Uterus (tissue), 4 donors: ENCODE measurements around the gene FAR2. TPM values are rescaled to one million over a fixed set of nuclear protein-coding genes. Genes with fewer than 3 reads are reported as not detected.
"Not testable (repeated sequence)": the region's sequence is repeated elsewhere in the genome, so short reads cannot be mapped to it uniquely, and the experiment has no call there.

Source experiments
- DNase-seq, 2 donors: peaks; one replicate each; pipeline ENCODE4 v3.0.0-alpha.2; 2019 to 2020
- H3K27ac ChIP-seq, 2 donors: fragments of 200-600 bp; sonication (generic); 1 replicate in 1 of 2; 2 replicates in 1 of 2; pipeline ENCODE4 v1.5.1; 2016 to 2018
- H3K27me3 ChIP-seq, 2 donors: fragments of 200-600 bp; sonication (generic); one replicate each; pipeline ENCODE4 v1.5.1; 2018 to 2019; ENCODE audit warnings: control low read depth in 1 of 2
- H3K36me3 ChIP-seq, 2 donors: fragments of 200-600 bp; sonication (generic); one replicate each; pipeline ENCODE4 v1.5.1; 2019; ENCODE audit warnings: control low read depth in 1 of 2
- H3K4me1 ChIP-seq, 2 donors: fragments of 200-600 bp; sonication (generic); one replicate each; pipeline ENCODE4 v1.5.1; 2018 to 2019; ENCODE audit warnings: control low read depth in 1 of 2
- H3K4me3 ChIP-seq, 2 donors: fragments of 200-600 bp; sonication (generic); 1 replicate in 1 of 2; 2 replicates in 1 of 2; pipeline ENCODE4 v1.5.1; 2018 to 2019; ENCODE audit warnings: mild to moderate bottlenecking in 1 of 2
- H3K9me3 ChIP-seq, 2 donors: fragments of 200-600 bp; sonication (generic); one replicate each; pipeline ENCODE4 v1.5.1; 2019; ENCODE audit warnings: control low read depth in 1 of 2
- CTCF ChIP-seq, 4 experiments: fragments of 200-600 bp in 2 of 4; fragments of 450-650 bp in 2 of 4; sonication (generic) in 2 of 4; IDR thresholded peaks; one replicate each; pipeline ENCODE4 v1.5.1; 2016 to 2019; ENCODE audit warnings: antibody characterized with exemption in 4 of 4, mild to moderate bottlenecking in 2 of 4, moderate library complexity in 1 of 4
- POLR2A ChIP-seq, 2 donors: fragments of 450-650 bp; IDR thresholded peaks; one replicate each; pipeline ENCODE4 v1.6.1; 2016; ENCODE audit warnings: antibody characterized with exemption in 2 of 2, mild to moderate bottlenecking in 1 of 2, moderate library complexity in 1 of 2
- intact Hi-C: fragments of 100-400 bp; cut with DNase I; formaldehyde crosslinking; loops from one replicate; pipeline ENCODE4 v1.15.1; 2023; ENCODE audit warnings: low total_unique reads
- total RNA-seq, 4 donors: library from RNA; depleted of rRNA in 3 of 4; stranded (reverse); fragments of >200 nt in 3 of 4; gene quantifications; one replicate each; pipeline versions ENCODE4 v1.1.0 to v1.2.4, GENCODE V29; 2014 to 2023
- donor health status: DM: yes; HTN: yes; CAD: no.

Gene FAR2
- total RNA-seq, 4 donors from 2014 or later, result 4.7 to 14.4 (median 9.5) TPM

DNA sequence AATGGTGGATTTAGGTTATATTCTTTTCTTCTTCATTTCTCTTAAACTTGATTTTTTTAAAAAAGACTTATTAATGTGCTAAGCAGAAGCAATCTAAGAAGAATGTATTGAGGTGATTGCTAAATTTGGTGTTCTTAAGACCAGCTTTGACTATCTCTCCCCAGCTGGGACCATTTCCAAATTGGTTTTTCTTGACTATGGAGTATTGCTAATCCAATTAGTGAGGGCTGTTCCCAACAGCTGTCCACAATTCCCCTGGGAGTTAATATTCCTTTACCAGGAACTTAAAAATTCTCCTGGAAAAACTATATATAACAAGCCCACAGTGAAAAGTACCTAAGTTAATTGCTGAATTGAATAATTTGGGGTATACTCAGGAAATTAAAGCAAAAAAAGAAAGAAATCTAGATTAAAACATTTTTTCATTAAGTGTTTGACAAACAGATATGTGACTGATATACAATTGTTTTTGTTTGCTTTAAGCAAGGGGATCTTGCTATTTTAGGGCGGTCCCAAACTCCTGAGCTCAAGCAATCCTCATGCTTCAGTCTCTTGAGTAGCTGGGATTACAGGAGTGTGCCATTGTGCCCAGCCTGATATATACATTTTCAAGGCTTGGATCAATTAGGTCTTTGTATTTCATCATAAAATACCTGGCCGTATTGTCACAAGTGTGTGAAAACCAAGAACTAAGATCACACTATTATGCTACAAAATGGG, 105.0 kb downstream of the FAR2 start:
- no peak for TF ChIP-seq POLR2A (IDR thresholded peaks at IDR 0.05)
- TF ChIP-seq CTCF (IDR thresholded peaks at IDR 0.05), result no peak
- Histone ChIP-seq H3K4me1 (no peaks in the 10 kb centered on the region), H3K4me3 (no peak overlapping the region), H3K27me3 (no peaks in the 10 kb centered on the region), H3K27ac (no peak overlapping the region), H3K36me3 (no peaks in the 10 kb centered on the region), H3K9me3 (no peaks in the 10 kb centered on the region)
- intact Hi-C loops, result no loop called here
- no peak for DNase-seq

GRCh38 chr12:29255042-29255441, 106.0 kb downstream of the FAR2 start:
- Histone ChIP-seq H3K36me3 (no peaks in the 10 kb centered on the region), H3K9me3 (no peaks in the 10 kb centered on the region), H3K27ac (no peak overlapping the region), H3K27me3 (no peaks in the 10 kb centered on the region), H3K4me3 (no peak overlapping the region), H3K4me1 (no peaks in the 10 kb centered on the region)
- no peak for TF ChIP-seq POLR2A (IDR thresholded peaks at IDR 0.05)
- no peak for TF ChIP-seq CTCF (IDR thresholded peaks at IDR 0.05)
- no peak for DNase-seq
- intact Hi-C loops, result no loop called here

DNA sequence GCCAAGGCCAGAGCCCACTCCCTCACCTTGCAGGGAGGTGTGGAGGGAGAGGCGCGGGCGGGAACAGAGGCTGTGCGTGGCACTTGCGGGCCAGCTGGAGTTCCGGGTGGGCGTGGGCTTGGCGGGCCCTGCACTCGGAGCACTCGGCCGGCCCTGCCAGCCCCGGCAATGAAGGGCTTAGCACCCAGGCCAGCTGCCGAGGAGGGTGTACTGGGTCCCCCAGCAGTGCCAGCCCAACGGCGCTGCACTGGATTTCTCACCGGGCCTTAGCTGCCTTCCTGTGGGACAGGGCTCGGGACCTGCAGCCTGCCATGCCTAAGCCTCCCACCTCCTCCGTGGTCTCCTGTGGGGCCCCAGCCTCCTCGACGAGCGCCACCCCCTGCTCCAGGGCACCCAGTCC, 107.5 kb downstream of the FAR2 start:
- DNase-seq, result no peak
- H3K4me3 ChIP-seq, result no peak overlapping the region
- intact Hi-C loops, result no loop called here
- H3K27me3 ChIP-seq, result no peaks in the 10 kb centered on the region
- no peaks in the 10 kb centered on the region for H3K9me3 ChIP-seq
- H3K36me3 ChIP-seq, result no peaks in the 10 kb centered on the region
- no peak overlapping the region for H3K27ac ChIP-seq
- TF ChIP-seq CTCF (IDR thresholded peaks at IDR 0.05), result no peak
- no peak for TF ChIP-seq POLR2A (IDR thresholded peaks at IDR 0.05)
- H3K4me1 ChIP-seq, result no peaks in the 10 kb centered on the region

DNA sequence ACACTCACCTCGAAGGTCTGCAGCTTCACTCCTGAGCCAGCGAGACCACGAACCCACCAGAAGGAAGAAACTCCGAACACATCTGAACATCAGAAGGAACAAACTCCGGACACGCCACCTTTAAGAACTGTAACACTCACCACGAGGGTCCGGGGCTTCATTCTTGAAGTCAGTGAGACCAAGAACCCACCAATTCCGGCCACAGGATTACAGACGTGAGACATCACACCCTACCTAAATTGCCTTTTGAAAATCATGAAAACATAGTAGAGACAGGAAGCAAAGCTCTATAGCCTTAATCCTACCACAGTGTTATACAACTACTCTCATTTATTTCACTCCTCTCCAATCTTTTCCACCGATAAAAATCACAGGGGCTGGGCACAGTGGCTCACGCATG, 108.6 kb downstream of the FAR2 start:
- H3K4me1 ChIP-seq, DNase-seq, H3K27me3 ChIP-seq, H3K9me3 ChIP-seq, H3K36me3 ChIP-seq, H3K4me3 ChIP-seq, H3K27ac ChIP-seq, intact Hi-C loops: not testable (repeated sequence)

DNA sequence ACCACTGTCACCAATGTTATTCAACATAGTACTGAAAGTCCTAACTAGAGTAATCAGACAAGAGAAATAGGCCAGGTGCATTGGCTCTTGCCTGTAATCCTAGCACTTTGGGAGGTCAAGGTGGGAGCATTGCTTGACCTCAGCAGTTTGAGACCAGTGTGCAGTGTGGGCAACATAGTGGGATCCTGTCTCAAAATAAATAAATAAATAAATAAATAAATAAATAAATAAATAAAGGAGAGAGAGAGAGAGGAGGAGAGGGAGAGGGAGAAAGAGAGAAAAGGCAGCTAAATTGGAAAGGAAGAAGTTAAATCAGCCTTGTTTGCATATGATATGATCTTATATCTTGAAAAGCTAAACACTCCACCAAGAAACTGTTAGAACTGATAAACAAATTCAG, 115.3 kb downstream of the FAR2 start:
- Histone ChIP-seq H3K36me3 (no peaks in the 10 kb centered on the region), H3K9me3 (no peaks in the 10 kb centered on the region), H3K27me3 (no peaks in the 10 kb centered on the region), H3K4me1 (no peaks in the 10 kb centered on the region), H3K27ac (no peak overlapping the region), H3K4me3 (no peak overlapping the region)
- TF ChIP-seq POLR2A (IDR thresholded peaks at IDR 0.05), result no peak
- no peak for TF ChIP-seq CTCF (IDR thresholded peaks at IDR 0.05)
- DNase-seq, result no peak
- intact Hi-C loops, result no loop called here
